IPS DF 6.9 (cell line): ENCODE measurements around the gene LCOR.

Experiments
- DNase-seq: peaks from one replicate; pipeline ENCODE4 v3.0.0-alpha.2; 2013; ENCODE audit warnings: low read depth, low spot score
- H3K27ac ChIP-seq: one replicate; pipeline ENCODE4 v1.5.1; 2013; ENCODE audit warnings: low read length, control low read depth
- H3K27me3 ChIP-seq: 2 replicates; pipeline ENCODE4 v1.6.1; 2013; ENCODE audit warnings: mild to moderate bottlenecking, low read length; ENCODE audit not compliant: control insufficient read depth, insufficient read depth
- H3K36me3 ChIP-seq: 2 replicates; pipeline ENCODE4 v1.6.1; 2013; ENCODE audit warnings: low read length; ENCODE audit not compliant: control insufficient read depth, insufficient read depth
- H3K4me1 ChIP-seq: 2 replicates; pipeline ENCODE4 v1.6.1; 2013; ENCODE audit warnings: low read length; ENCODE audit not compliant: control insufficient read depth, insufficient read depth
- H3K4me3 ChIP-seq: 2 replicates; pipeline ENCODE4 v1.5.1; 2013; ENCODE audit warnings: mild to moderate bottlenecking, low read length
- H3K9me3 ChIP-seq: 2 replicates; pipeline ENCODE4 v1.6.1; 2013; ENCODE audit warnings: low read length, inconsistent platforms; ENCODE audit not compliant: control insufficient read depth, insufficient read depth
- WGBS: extraction: QIAGEN DNeasy Blood & Tissue Kit; methylation state at CpG from one replicate; pipeline ENCODE4 v1.1.7; 2013; ENCODE audit warnings: mixed read lengths, missing lambda C conversion rate; ENCODE audit not compliant: insufficient read length, insufficient coverage; 5-methylcytosine and 5-hydroxymethylcytosine counted together

LCOR gene

DNA sequence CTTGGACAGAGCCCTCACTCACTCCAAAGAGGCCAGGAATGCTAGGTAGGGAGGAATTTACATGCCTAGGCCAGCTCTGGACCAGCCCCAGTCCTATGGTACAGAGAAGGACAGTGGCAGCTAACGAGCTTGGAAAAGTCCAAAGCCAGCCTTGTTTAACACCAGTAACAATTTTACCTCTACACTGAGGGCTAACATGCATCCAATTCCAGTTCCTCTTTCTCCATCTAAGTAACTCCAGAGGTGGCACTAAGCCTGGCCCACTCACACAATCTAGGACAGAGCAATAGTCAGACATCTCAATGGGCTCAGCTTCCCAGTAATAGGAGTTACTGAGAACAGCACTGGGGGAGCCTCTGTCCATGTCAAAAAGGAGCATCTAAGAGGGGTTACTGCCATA is 5.7 kb upstream of the LCOR start:
- no CpG with 5 or more reads among the region's 1 CpG for WGBS
- no peaks in the 10 kb centered on the region for H3K4me1 ChIP-seq
- H3K36me3 ChIP-seq: no peaks in the 10 kb centered on the region
- DNase-seq: no peak
- no peak overlapping the region for H3K27ac ChIP-seq
- no peaks in the 10 kb centered on the region for H3K9me3 ChIP-seq
- no peaks in the 10 kb centered on the region for H3K27me3 ChIP-seq
- H3K4me3 ChIP-seq: no peak overlapping the region

DNA sequence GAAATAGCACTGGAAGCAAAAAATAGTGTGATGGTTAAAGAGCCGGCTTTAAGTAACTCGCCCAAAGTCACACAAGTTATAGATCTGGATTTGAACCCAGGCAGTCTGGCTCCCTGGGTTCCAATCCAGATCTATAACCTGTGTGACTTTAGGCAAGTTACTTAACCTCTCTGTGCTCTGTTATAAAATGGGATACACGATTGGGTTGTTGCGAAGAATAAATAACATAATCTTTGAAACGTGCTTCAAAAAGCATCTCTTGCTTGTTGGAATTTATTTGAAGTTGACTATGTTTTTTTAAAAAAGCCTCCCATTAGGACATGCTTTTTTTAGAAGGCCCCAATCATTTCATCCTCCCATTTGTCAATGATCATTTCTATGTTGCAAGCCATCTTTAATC is 3.5 kb upstream of the LCOR start:
- no peaks in the 10 kb centered on the region for H3K4me1 ChIP-seq
- no peak for DNase-seq
- WGBS: no CpG with 5 or more reads among the region's 5 CpGs
- H3K9me3 ChIP-seq: no peaks in the 10 kb centered on the region
- no peaks in the 10 kb centered on the region for H3K27me3 ChIP-seq
- H3K27ac ChIP-seq: no peak overlapping the region
- H3K4me3 ChIP-seq: no peak overlapping the region
- no peaks in the 10 kb centered on the region for H3K36me3 ChIP-seq

DNA sequence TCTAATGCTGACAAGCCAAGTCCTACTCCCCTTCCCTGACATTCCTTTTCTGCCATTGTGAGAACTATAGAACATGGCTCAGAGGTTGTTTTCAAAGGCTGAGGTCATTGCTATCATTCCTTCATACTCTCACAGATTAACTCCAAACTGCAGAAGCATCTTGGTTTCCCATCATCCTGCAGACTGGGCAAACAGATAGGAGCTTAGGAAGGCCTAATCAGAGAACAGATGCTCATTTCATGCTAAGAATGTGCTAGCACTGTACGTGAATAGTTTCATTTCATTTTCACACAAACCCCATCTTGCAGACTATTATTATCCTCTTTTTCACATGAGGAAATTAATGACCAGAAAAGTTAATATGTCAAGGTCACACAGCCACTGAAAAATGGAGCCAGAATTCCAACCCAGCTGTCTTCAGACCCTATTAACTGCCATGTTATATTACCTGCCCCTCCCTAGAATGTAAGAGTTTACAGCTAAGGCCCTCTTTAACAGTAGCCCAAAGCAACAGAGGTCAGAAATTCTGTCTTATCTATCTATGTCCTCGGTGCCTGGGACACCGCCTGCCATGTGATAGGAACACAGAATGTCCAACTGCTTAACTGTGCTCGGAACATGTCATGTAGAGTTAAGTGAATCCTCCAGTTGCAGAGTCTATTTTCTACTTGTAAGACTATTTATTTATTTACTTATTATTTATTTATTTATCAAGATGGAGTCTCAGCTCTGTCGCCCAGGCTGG is 2.9 kb upstream of the LCOR start:
- Histone ChIP-seq H3K27me3 (no peaks in the 10 kb centered on the region), H3K36me3 (no peaks in the 10 kb centered on the region), H3K4me1 (no peaks in the 10 kb centered on the region), H3K9me3 (no peaks in the 10 kb centered on the region), H3K27ac (no peak overlapping the region), H3K4me3 (no peak overlapping the region)
- DNase-seq: no peak
- no CpG with 5 or more reads among the region's 5 CpGs for WGBS

DNA sequence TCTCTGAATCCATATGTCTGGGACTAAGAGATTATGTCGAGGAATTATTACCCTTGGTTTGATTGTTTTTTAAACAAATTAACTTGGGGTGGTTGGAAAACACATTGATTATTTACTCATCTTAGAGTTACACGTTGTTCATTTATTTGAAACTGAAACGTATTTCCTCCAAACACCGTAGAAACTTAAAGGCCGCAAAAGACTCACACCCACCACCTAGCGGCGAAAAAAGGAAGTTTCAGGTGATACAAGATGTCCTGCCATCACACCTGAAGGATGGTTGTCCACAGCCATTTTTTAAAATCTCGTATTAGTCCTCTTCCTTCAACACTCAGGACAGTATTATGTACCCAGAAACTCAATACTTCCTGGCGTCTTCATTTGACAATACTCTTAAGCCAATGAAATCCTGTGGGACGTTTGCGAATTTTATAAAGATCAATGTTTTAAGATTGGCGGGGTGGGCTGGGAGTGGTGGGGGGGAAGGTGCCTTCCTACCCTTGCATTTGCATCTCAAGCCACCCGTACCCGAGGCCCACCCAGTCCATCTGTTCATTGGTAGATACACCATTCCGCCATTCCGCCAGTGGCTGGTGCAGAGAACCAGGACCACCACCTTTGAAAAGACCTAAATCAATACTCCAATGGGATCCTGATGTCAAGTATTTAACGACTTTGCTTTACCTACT is 1.4 kb upstream of the LCOR start:
- no peak overlapping the region for H3K27ac ChIP-seq
- H3K4me3 ChIP-seq: no peak overlapping the region
- WGBS: no CpG with 5 or more reads among the region's 17 CpGs
- peaks cover under 1% of the 10 kb centered on the region; the same call in 1 of the 2 replicates for H3K4me1 ChIP-seq
- no peaks in the 10 kb centered on the region for H3K9me3 ChIP-seq
- no peaks in the 10 kb centered on the region for H3K27me3 ChIP-seq
- DNase-seq: no peak
- no peaks in the 10 kb centered on the region for H3K36me3 ChIP-seq

DNA sequence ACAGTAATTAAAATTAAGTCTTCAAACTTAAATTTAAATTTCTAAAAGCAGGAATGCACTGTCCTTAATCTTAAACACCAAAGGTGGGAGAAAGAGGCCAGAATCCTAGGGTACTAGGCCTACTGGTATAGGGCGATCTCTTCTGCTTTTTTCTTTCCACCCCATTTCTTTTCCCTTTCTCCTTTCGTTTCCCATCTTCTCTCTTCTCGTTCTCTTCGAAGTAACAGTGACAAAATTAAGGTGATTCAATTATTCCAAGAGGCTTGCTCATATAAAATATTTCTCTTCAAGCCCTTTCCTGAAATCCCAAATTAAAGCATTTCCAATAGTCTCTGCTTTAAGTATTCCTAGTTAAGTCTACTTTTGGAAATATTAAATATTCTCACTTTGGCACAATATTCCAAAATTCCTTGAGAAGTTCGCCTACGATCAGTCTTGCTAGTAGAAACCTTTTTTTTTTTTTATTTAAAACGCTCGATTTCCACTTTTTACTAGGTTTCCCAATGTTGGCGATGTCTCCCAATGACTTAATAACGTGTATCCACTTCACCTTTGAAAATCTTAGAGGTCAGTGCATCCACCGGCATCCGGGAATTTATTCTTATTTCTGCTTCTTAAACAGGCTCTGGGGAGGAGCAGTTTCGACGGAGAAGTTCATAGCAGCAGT is 765 bp upstream of the LCOR start:
- H3K4me3 ChIP-seq: peak overlapping the region; percentile 89; the same call in 1 of the 2 replicates
- no peak for DNase-seq
- no peak overlapping the region for H3K27ac ChIP-seq
- H3K9me3 ChIP-seq: no peaks in the 10 kb centered on the region
- no CpG with 5 or more reads among the region's 14 CpGs for WGBS
- peaks cover 1% of the 10 kb centered on the region; the same call in 1 of the 2 replicates for H3K4me1 ChIP-seq
- H3K36me3 ChIP-seq: no peaks in the 10 kb centered on the region
- H3K27me3 ChIP-seq: no peaks in the 10 kb centered on the region

DNA sequence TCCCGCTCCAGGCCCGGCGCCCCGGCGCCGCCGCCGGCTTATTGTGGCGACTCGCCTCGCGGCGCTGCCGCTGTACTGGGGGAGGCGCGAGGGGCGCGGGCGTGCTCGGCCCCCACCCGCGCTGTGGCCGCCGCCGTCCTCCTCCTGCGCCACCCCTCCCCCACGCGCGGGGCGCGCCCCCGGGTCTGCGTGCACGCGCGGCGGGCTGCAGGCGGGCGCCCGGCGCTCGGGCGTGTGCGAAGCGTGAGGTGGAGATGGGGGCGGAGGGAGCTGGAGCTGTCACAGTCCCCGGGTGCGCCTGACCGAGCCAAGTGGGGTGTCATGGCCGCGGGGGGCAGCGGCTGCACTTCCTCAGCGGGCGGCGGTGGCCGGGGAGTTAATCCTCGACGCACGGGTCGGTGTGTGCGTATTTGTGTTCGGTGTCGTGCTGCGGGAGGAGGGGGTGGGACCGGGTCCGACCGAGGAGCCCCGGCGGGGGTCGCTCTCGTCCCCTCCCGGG is 672 bp downstream of the LCOR start:
- Histone ChIP-seq H3K27ac (no peak overlapping the region), H3K36me3 (no peaks in the 10 kb centered on the region), H3K27me3 (no peaks in the 10 kb centered on the region), H3K4me3 (peak overlapping the region; percentile 89; the same call in 1 of the 2 replicates), H3K4me1 (peaks cover 4% of the 10 kb centered on the region; the same call in 1 of the 2 replicates), H3K9me3 (no peaks in the 10 kb centered on the region)
- WGBS: no CpG with 5 or more reads among the region's 72 CpGs
- DNase-seq: no peak

DNA sequence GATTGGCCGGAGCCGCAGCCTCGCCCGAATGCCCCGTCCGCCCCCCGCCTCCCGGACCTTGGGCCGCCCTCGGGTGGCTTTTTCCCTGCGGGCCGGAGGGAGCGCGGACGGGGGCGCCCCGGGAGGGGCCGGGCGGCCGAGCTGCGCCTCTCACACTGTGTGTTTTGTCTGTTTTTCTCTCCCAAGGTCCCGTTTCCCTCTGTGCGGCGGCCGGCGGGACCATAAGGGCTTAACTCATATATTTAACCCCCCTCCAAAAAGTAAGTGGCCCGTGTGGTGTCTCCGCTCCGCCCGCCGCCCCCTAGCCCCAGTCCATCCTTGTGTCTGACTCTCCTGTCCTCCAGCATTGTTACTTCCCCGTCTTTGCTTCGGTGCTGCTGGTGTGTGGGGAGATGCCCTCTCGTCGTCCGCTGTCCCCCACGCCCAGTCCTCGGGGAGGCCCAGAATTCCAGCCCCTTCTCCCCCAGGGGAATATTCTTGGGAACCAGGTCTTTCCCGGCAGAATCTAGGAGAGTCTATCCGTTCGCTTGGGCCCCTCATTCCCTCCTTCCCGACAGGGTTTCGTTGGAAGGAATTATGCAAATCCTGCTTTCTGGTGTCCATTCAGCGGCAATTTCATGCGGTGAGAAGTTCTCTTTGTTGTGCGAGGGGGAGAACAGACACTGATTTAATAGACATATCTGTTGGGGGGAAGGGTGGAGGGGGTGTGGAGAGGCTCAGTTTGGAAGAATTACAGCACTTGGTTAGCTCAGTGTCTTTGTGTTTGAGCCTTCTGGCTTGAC is 1.3 kb downstream of the LCOR start:
- peak overlapping the region; percentile 89; the same call in 1 of the 2 replicates for H3K4me3 ChIP-seq
- WGBS: no CpG with 5 or more reads among the region's 46 CpGs
- no peaks in the 10 kb centered on the region for H3K36me3 ChIP-seq
- H3K27ac ChIP-seq: no peak overlapping the region
- no peak for DNase-seq
- H3K27me3 ChIP-seq: no peaks in the 10 kb centered on the region
- peaks cover 4% of the 10 kb centered on the region; the same call in 1 of the 2 replicates for H3K4me1 ChIP-seq
- H3K9me3 ChIP-seq: no peaks in the 10 kb centered on the region

DNA sequence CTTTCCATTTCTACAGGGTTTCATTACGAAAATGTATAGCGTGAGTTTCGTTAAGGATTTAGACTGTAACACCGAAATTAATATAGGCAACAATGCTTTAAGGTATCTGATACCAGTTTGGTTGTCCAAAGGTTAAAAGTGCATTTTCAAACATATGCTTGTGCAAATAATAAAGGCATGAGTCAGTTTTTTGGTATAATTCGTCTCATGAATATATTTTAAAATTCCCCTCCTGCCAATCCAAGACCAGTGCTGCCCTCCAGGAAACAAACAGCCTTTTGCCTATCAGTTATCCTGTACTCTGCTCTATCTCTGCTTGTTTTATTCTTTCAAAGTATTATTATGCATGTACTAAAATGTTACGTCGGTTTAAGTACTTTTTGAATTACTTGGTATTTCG is 2.0 kb downstream of the LCOR start:
- no CpG with 5 or more reads among the region's 8 CpGs for WGBS
- Histone ChIP-seq H3K27me3 (no peaks in the 10 kb centered on the region), H3K36me3 (no peaks in the 10 kb centered on the region), H3K9me3 (no peaks in the 10 kb centered on the region), H3K4me3 (peak overlapping the region; percentile 12; the same call in 1 of the 2 replicates), H3K4me1 (peaks cover 4% of the 10 kb centered on the region; the same call in 1 of the 2 replicates), H3K27ac (no peak overlapping the region)
- no peak for DNase-seq

DNA sequence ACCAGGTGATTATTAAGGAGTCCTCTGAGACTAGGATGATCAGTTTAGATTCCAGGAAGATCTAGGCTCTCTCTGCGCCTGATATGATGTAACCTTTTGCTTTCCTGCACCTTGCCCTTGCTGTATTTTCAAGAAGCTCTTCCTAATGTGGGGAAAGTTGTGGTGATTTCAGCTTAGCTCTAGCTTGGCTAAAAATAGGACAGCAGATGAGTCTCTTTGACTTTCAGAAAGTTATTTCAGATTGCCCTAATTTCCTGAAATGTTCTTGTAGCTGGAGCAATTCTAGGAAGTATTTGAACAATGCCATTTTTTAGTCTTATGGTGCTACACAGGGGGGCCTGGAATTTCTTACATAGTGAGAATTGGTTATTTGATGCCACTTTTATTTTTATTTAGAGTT is 3.8 kb downstream of the LCOR start:
- H3K27me3 ChIP-seq: no peaks in the 10 kb centered on the region
- DNase-seq: no peak
- no peak overlapping the region for H3K27ac ChIP-seq
- no peak overlapping the region for H3K4me3 ChIP-seq
- WGBS: no CpG with 5 or more reads among the region's 1 CpG
- H3K9me3 ChIP-seq: no peaks in the 10 kb centered on the region
- no peaks in the 10 kb centered on the region for H3K36me3 ChIP-seq
- peaks cover 4% of the 10 kb centered on the region; the same call in 1 of the 2 replicates for H3K4me1 ChIP-seq

DNA sequence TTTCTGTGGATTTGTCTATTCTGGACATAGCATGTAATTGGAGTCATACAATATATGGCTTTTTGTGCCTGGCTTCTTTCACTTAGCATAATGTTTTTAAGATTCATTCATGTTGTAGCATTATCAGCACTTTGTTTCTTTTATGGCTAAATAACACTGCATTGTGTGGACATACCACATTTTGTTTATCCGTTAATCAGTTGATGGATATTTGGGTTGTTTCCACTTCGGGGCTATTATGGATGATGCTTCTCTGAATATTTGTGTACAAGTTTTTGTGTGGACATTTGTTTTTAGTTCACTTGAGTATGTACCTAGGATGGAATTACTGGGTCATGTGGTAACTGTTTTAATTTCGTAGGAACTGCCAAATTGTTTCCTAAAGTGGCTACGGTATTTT is 6.4 kb downstream of the LCOR start:
- Histone ChIP-seq H3K4me3 (no peak overlapping the region), H3K9me3 (no peaks in the 10 kb centered on the region), H3K27me3 (no peaks in the 10 kb centered on the region), H3K4me1 (peaks cover 6% of the 10 kb centered on the region), H3K36me3 (no peaks in the 10 kb centered on the region), H3K27ac (no peak overlapping the region)
- DNase-seq: no peak
- WGBS: no CpG with 5 or more reads among the region's 4 CpGs
